Body of pancreas (tissue), 4 donors: Measurements from ENCODE around the gene PTPN14.

Source experiments
- POLR2A ChIP-seq, 3 donors: fragments of 450-650 bp; IDR thresholded peaks; one replicate each; pipeline ENCODE4 v1.6.1; 2016; ENCODE audit warnings: antibody characterized with exemption in 3 of 3, mild to moderate bottlenecking in 2 of 3
- TF ChIP-seq, protein P1 (sequence below), 7 experiments: fragments of 450-650 bp in 4 of 7; fragments of 200-600 bp in 3 of 7; sonication (generic) in 3 of 7; IDR thresholded peaks; one replicate each; pipeline ENCODE4 v1.5.1; 2016 to 2019; ENCODE audit warnings: antibody characterized with exemption in 7 of 7

DNA sequence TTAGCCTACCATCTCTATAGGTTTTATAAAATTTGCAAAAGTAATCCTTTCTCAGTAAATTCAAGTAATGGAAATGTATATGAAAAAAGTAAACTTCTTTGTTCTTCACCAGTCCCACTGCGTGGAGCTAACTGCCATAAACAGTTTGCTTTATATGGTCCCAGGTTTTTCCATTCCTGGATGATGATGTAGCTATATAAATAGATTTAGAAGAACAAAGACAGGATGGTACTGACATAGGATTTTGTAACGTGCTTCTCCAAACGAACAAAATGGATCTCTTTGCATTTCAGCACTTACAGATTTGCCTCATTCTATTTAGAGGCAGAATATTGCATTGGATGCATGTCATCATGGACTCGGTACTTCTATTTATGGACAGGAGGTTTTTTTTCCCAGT lies 213.2 kb downstream of the PTPN14 start:
- TF ChIP-seq, protein P1, sequence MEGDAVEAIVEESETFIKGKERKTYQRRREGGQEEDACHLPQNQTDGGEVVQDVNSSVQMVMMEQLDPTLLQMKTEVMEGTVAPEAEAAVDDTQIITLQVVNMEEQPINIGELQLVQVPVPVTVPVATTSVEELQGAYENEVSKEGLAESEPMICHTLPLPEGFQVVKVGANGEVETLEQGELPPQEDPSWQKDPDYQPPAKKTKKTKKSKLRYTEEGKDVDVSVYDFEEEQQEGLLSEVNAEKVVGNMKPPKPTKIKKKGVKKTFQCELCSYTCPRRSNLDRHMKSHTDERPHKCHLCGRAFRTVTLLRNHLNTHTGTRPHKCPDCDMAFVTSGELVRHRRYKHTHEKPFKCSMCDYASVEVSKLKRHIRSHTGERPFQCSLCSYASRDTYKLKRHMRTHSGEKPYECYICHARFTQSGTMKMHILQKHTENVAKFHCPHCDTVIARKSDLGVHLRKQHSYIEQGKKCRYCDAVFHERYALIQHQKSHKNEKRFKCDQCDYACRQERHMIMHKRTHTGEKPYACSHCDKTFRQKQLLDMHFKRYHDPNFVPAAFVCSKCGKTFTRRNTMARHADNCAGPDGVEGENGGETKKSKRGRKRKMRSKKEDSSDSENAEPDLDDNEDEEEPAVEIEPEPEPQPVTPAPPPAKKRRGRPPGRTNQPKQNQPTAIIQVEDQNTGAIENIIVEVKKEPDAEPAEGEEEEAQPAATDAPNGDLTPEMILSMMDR (IDR thresholded peaks at IDR 0.05) = no peak
- no peak for TF ChIP-seq POLR2A (IDR thresholded peaks at IDR 0.05)
